Right ventricle myocardium inferior (tissue), 1 donor: ENCODE measurements around the gene MT1M. TPM values are rescaled to one million over a fixed set of nuclear protein-coding genes. Genes with fewer than 3 reads are reported as not detected.

Experiments
- ATAC-seq: fragments of 200-7000 bp; cut with Tn5 transposase; one replicate; pipeline ENCODE4 v1.9.1; 2020; ENCODE audit warnings: mild to moderate bottlenecking, moderate library complexity
- DNase-seq: peaks from one replicate; pipeline ENCODE4 v3.0.0; 2021; ENCODE audit errors: missing footprints
- intact Hi-C: fragments of 100-400 bp; cut with DNase I; formaldehyde crosslinking; loops from one replicate; pipeline ENCODE4 v1.11.0; 2022
- total RNA-seq: library from RNA; stranded (reverse); fragmentation: NEBNext Ultra II Directional; extraction: Animal tissue kit (Norgen Biotek cat#: 25700); gene quantifications from one replicate; pipeline ENCODE4 v1.2.1, GENCODE V29; 2021
- donor health status: DM: no; HTN: yes; CAD: no; lungs with severe emphysema.

The MT1M gene
- total RNA-seq, 1 donor from 2014 or later, result 6.7 TPM

DNA sequence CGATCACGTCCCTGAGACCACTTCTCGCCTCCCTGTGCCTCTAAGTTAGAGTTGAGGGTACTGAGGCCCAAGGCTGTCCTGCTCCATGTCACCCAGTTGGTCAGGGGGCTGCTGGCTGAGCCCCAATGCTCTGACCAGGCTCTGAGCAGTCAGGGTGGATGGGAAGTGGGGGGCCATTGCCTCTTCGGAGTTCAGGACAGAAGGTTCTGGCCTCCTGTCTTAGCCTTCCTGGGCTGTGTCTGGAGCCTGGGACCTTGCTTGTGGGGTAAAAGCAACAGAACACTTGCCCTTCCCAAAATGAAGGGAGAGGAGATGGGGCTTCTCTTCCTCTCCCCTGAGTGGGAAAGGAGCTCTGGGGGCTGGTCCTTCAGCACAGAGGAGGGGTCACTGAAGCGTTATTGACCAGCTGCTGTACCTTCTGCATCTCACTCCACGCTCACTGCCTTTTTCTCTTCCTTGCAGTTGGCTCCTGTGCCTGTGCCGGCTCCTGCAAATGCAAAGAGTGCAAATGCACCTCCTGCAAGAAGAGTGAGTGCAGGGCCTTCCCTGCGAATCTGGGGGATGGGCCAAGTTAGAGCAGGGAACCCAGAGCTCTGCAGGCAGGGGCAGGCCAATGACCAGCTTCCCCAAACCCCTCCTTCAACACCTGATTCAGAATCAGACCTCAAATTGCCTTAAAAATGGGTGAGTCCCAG is 50.4 kb downstream of the MT1M start:
- ATAC-seq, result no peak
- no peak for DNase-seq
- intact Hi-C loops, result loop anchor here (2.0 to 5.0 kb wide), 2 partner anchors 46 to 76 kb away; partner anchors contain the start of gene MT1A

Other genes starting within 250 kb of the MT1M start
- gene AMFR, start 207.1 kb upstream of the MT1M start, total RNA-seq, result 68.9 TPM
- gene NUDT21, start 181.3 kb upstream of the MT1M start, total RNA-seq, result 61.9 TPM
- gene OGFOD1, start 181.1 kb upstream of the MT1M start, total RNA-seq, result 30.6 TPM
- 37.7 TPM for gene BBS2, start 112.6 kb upstream of the MT1M start, total RNA-seq
- gene MT4, start 67.6 kb upstream of the MT1M start, total RNA-seq, result not detected
- gene MT3, start 43.1 kb upstream of the MT1M start, total RNA-seq, result 5.9 TPM
- 95.2 TPM for gene MT2A, start 24.1 kb upstream of the MT1M start, total RNA-seq
- gene MT1E, start 6.9 kb upstream of the MT1M start, total RNA-seq, result 136 TPM
- 2.9 TPM for gene MT1A, start 6.0 kb downstream of the MT1M start, total RNA-seq
- not detected for gene MT1B, start 19.2 kb downstream of the MT1M start, total RNA-seq
- gene MT1F, start 25.3 kb downstream of the MT1M start, total RNA-seq, result 2.2 TPM
- not detected for gene MT1G, start 35.4 kb downstream of the MT1M start, total RNA-seq
- gene MT1H, start 37.2 kb downstream of the MT1M start, total RNA-seq, result not detected
- gene MT1X, start 49.8 kb downstream of the MT1M start, total RNA-seq, result 108 TPM
- gene NUP93, start 97.5 kb downstream of the MT1M start, total RNA-seq, result 25.7 TPM
- not detected for gene SLC12A3, start 232.5 kb downstream of the MT1M start, total RNA-seq